ENCODE measurements around the gene PRLH.
"Not testable (repeated sequence)": the region's sequence is repeated elsewhere in the genome, so short reads cannot be mapped to it uniquely, and the experiment has no call there.

- not testable (repeated sequence) for TF ChIP-seq CTCF (IDR thresholded peaks at IDR 0.05); CBFB (CRISPR knock-in tag; IDR thresholded peaks at IDR 0.05; ENCODE audit: low read depth); ZNF671 (CRISPR knock-in tag; IDR thresholded peaks at IDR 0.05); RELA (CRISPR knock-in tag; IDR thresholded peaks at IDR 0.05; ENCODE audit: borderline replicate concordance); ETV6 (CRISPR knock-in tag; IDR thresholded peaks at IDR 0.05); KAT7 (CRISPR knock-in tag; IDR thresholded peaks at IDR 0.05; ENCODE audit: borderline replicate concordance); ZNF281 (CRISPR knock-in tag; IDR thresholded peaks at IDR 0.05); JUN (CRISPR knock-in tag; IDR thresholded peaks at IDR 0.05); ZNF416 (CRISPR knock-in tag; IDR thresholded peaks at IDR 0.05)
- TF ChIP-seq, protein P1, sequence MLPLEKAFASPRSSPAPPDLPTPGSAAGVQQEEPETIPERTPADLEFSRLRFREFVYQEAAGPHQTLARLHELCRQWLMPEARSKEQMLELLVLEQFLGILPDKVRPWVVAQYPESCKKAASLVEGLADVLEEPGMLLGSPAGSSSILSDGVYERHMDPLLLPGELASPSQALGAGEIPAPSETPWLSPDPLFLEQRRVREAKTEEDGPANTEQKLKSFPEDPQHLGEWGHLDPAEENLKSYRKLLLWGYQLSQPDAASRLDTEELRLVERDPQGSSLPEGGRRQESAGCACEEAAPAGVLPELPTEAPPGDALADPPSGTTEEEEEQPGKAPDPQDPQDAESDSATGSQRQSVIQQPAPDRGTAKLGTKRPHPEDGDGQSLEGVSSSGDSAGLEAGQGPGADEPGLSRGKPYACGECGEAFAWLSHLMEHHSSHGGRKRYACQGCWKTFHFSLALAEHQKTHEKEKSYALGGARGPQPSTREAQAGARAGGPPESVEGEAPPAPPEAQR (CRISPR knock-in tag; IDR thresholded peaks at IDR 0.05): not testable (repeated sequence)
Observed at GRCh38 chr2:237606522-237606921, 40.1 kb downstream of the PRLH start.
